Keratinocyte (primary cell): ENCODE measurements around the gene ADD2. TPM values are rescaled to one million over a fixed set of nuclear protein-coding genes. Genes with fewer than 3 reads are reported as not detected.

ENCODE experiments used
- DNase-seq: peaks from one replicate; pipeline ENCODE4 v3.0.0-alpha.2; 2011; ENCODE audit warnings: low read depth, missing footprints, low spot score
- FAIRE-seq: peaks from 2 replicates; lab custom pipeline; 2011; peaks lifted over from hg19 to GRCh38; lab: Jason Lieb, UNC
- H2AFZ ChIP-seq: 2 replicates; pipeline ENCODE4 v1.6.0; 2012; ENCODE audit warnings: low read length, control low read depth, inconsistent platforms; ENCODE audit not compliant: control insufficient read depth
- H3K27ac ChIP-seq: 2 replicates; pipeline ENCODE4 v1.5.1; 2011; ENCODE audit warnings: low read length; ENCODE audit not compliant: control insufficient read depth, insufficient read depth
- H3K27me3 ChIP-seq: 3 replicates; pipeline ENCODE4 v1.6.0; 2011; ENCODE audit warnings: low read length; ENCODE audit not compliant: control insufficient read depth, insufficient read depth; ENCODE audit errors: extremely low read depth
- H3K36me3 ChIP-seq, 2 experiments: 2 replicates in 1 of 2; 3 replicates in 1 of 2; pipeline ENCODE4 v1.5.1; 2011; ENCODE audit warnings: low read length in 2 of 2, mild to moderate bottlenecking in 1 of 2; ENCODE audit not compliant: control insufficient read depth in 2 of 2, insufficient read depth in 2 of 2; ENCODE audit errors: extremely low read depth in 1 of 2
- H3K4me1 ChIP-seq: 3 replicates; pipeline ENCODE4 v1.5.1; 2011; ENCODE audit warnings: low read length; ENCODE audit not compliant: control insufficient read depth, insufficient read depth; ENCODE audit errors: extremely low read depth
- H3K4me2 ChIP-seq: 3 replicates; pipeline ENCODE4 v1.6.0; 2011; ENCODE audit warnings: low read depth, low read length; ENCODE audit not compliant: control insufficient read depth, insufficient read depth; ENCODE audit errors: extremely low read depth
- H3K4me3 ChIP-seq, 3 experiments: fragments of 200-600 bp in 1 of 3; sonication (generic) in 1 of 3; 2 replicates in 2 of 3; 3 replicates in 1 of 3; pipeline ENCODE4 v1.5.1; 2011 to 2016; ENCODE audit warnings: low read length in 3 of 3, mild to moderate bottlenecking in 3 of 3, control low read depth in 2 of 3, inconsistent platforms in 1 of 3, low read depth in 1 of 3, mixed read lengths in 1 of 3, mixed run types in 1 of 3, moderate library complexity in 1 of 3; ENCODE audit not compliant: control insufficient read depth in 2 of 3, insufficient read depth in 2 of 3; ENCODE audit errors: extremely low read depth in 1 of 3
- H3K79me2 ChIP-seq: 2 replicates; pipeline ENCODE4 v1.6.0; 2012; ENCODE audit warnings: low read length; ENCODE audit not compliant: control insufficient read depth, insufficient read depth
- H3K9ac ChIP-seq: 3 replicates; pipeline ENCODE4 v1.6.0; 2011; ENCODE audit warnings: low read length; ENCODE audit not compliant: control insufficient read depth, insufficient read depth; ENCODE audit errors: extremely low read depth
- H3K9me1 ChIP-seq: 3 replicates; pipeline ENCODE4 v1.6.0; 2011; ENCODE audit warnings: low read length; ENCODE audit not compliant: control insufficient read depth, insufficient read depth; ENCODE audit errors: extremely low read depth
- H3K9me3 ChIP-seq: 2 replicates; pipeline ENCODE4 v1.5.1; 2012; ENCODE audit warnings: low read depth, low read length; ENCODE audit not compliant: control insufficient read depth
- H4K20me1 ChIP-seq: 3 replicates; pipeline ENCODE4 v1.6.0; 2011; ENCODE audit warnings: low read length; ENCODE audit not compliant: control insufficient read depth, insufficient read depth; ENCODE audit errors: extremely low read depth
- EZH2 ChIP-seq: IDR thresholded peaks from one replicate; pipeline ENCODE4 v1.6.1; 2012; ENCODE audit warnings: inconsistent platforms, mild to moderate bottlenecking, low read length, moderate library complexity
- dilution Hi-C: fragments of 300-500 bp; cut with MboI; formaldehyde crosslinking; loops from one replicate; pipeline ENCODE4 v1.7.0; 2020; ENCODE audit warnings: low sequenced_read_pairs; ENCODE audit not compliant: extremely low pct_ligation_motif_present
- polyA plus RNA-seq, 5 experiments: library from polyadenylated mRNA; depleted of rRNA in 3 of 5; stranded (reverse) in 3 of 5; stranded (forward) in 1 of 5; unstranded in 1 of 5; fragments of >200 nt; gene quantifications; 1 replicate in 1 of 5; 2 replicates in 3 of 5; 3 replicates in 1 of 5; pipeline versions ENCODE4 v1.2.1 to v1.2.3, GENCODE V29; 2011 to 2012; ENCODE audit warnings: missing spikeins in 2 of 5, low read depth in 1 of 5, low replicate concordance in 1 of 5
- TF ChIP-seq, protein P1 (sequence below), 3 experiments: IDR thresholded peaks in 1 of 3; conservative IDR thresholded peaks in 1 of 3; optimal IDR thresholded peaks in 1 of 3; 2 replicates in 2 of 3; 3 replicates in 1 of 3; pipeline versions ENCODE3 to v1.5.1; 2011; ENCODE audit warnings: low read length in 3 of 3, mild to moderate bottlenecking in 3 of 3, moderate library complexity in 2 of 3, control low read depth in 1 of 3, inconsistent platforms in 1 of 3; ENCODE audit not compliant: insufficient read depth in 2 of 3; ENCODE audit errors: extremely low read depth in 1 of 3

ADD2 gene
- polyA plus RNA-seq, 1 donor (not counting 4 experiments of a cell fraction or from before 2014, with no cell fraction given) = 0.05 TPM

DNA sequence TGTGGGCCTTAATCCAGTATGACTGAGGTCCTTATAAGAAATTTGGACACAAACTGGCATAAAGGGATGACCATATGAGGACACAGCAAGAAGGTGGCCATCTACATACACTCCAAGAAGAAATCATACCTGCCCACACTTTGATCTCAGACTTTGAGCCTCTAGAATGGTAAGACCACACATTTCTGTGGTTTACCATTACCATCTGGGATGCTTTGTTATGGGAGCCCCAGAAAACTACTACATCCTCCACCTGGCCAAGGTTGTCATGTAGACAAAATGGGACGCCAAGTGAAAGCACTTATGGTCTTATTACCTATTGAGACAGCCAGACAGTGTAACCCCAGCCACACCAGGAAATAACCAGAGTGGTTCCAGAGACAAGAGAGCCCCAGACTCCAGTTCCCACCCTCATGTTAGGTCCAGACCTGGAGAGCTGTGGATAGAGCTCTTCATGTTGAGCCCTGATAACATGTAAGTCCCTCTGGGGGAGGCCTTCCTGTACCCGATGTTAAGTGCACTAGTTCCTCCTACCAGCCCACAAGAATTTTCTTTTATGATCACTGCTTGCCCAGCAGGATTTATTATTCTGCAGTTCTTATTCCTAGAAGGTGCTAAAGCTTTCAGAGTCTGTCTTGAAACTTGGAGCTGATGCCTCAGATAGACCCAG, 4.6 kb upstream of the ADD2 start:
- H3K4me3 ChIP-seq = no peak overlapping the region
- TF ChIP-seq EZH2 = no peak
- TF ChIP-seq, protein P1, sequence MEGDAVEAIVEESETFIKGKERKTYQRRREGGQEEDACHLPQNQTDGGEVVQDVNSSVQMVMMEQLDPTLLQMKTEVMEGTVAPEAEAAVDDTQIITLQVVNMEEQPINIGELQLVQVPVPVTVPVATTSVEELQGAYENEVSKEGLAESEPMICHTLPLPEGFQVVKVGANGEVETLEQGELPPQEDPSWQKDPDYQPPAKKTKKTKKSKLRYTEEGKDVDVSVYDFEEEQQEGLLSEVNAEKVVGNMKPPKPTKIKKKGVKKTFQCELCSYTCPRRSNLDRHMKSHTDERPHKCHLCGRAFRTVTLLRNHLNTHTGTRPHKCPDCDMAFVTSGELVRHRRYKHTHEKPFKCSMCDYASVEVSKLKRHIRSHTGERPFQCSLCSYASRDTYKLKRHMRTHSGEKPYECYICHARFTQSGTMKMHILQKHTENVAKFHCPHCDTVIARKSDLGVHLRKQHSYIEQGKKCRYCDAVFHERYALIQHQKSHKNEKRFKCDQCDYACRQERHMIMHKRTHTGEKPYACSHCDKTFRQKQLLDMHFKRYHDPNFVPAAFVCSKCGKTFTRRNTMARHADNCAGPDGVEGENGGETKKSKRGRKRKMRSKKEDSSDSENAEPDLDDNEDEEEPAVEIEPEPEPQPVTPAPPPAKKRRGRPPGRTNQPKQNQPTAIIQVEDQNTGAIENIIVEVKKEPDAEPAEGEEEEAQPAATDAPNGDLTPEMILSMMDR (optimal IDR thresholded peaks at IDR 0.05 in 1 of 3, IDR thresholded peaks at IDR 0.05 in 1 of 3, conservative IDR thresholded peaks at IDR 0.05 in 1 of 3; ENCODE audit: extremely low read depth in 1 of 3, insufficient read depth in 2 of 3, low read length in 3 of 3) = no peak
- peaks cover 5% of the 10 kb centered on the region for H3K4me1 ChIP-seq
- no peaks in the 10 kb centered on the region for H3K9me1 ChIP-seq
- dilution Hi-C loops = no loop called here
- no peaks in the 10 kb centered on the region for H4K20me1 ChIP-seq
- H3K36me3 ChIP-seq = no peaks in the 10 kb centered on the region
- H3K27me3 ChIP-seq = peaks cover 18% of the 10 kb centered on the region
- no peak overlapping the region for H2AFZ ChIP-seq
- no peak overlapping the region for H3K9ac ChIP-seq
- H3K9me3 ChIP-seq = no peaks in the 10 kb centered on the region
- no peak overlapping the region for H3K4me2 ChIP-seq
- no peak overlapping the region for H3K27ac ChIP-seq
- DNase-seq (no peak), FAIRE-seq (no peak)
- H3K79me2 ChIP-seq = no peaks in the 10 kb centered on the region

DNA sequence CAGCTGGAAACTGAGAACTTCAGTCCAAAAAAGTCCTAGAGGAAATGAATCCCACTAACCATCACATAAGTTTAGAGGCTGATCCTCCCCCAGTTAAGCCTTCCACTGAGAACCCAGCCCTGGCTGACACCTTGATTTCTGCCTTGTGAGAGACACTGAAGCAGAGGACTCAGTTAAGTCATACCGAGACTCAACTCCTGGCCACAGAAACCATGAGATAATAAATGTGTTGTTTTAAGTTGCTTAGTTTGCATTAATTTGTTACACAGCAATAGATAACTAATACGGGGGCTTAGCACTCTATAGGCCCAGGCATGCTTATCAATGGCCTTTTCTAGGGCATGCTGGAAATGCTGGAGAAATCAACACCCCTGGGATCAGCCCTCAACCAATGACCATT, 3.4 kb upstream of the ADD2 start:
- dilution Hi-C loops = no loop called here
- H2AFZ ChIP-seq = no peak overlapping the region
- H3K79me2 ChIP-seq = no peaks in the 10 kb centered on the region
- H3K36me3 ChIP-seq = no peaks in the 10 kb centered on the region
- no peaks in the 10 kb centered on the region for H3K9me3 ChIP-seq
- TF ChIP-seq EZH2 = no peak
- TF ChIP-seq, protein P1 (optimal IDR thresholded peaks at IDR 0.05 in 1 of 3, IDR thresholded peaks at IDR 0.05 in 1 of 3, conservative IDR thresholded peaks at IDR 0.05 in 1 of 3; ENCODE audit: extremely low read depth in 1 of 3, insufficient read depth in 2 of 3, low read length in 3 of 3) = no peak
- no peak for FAIRE-seq
- no peak overlapping the region for H3K4me3 ChIP-seq
- no peaks in the 10 kb centered on the region for H3K9me1 ChIP-seq
- H3K27me3 ChIP-seq = peaks cover 30% of the 10 kb centered on the region
- no peak overlapping the region for H3K9ac ChIP-seq
- no peak for DNase-seq
- no peak overlapping the region for H3K4me2 ChIP-seq
- peaks cover 13% of the 10 kb centered on the region for H3K4me1 ChIP-seq
- no peak overlapping the region for H3K27ac ChIP-seq
- peaks cover 2% of the 10 kb centered on the region for H4K20me1 ChIP-seq
